Renal pelvis (tissue), 4 donors: ENCODE results near the gene C19orf18. TPM values are rescaled to one million over a fixed set of nuclear protein-coding genes. Genes with fewer than 3 reads are reported as not detected.

Experiments used
- DNase-seq: peaks from one replicate; pipeline ENCODE4 v3.0.0-alpha.2; 2013
- polyA plus RNA-seq, 3 donors: library from polyadenylated mRNA; unstranded; fragments of 120-200 nt; gene quantifications; one replicate each; pipeline ENCODE4 v1.2.1, GENCODE V29; 2013; ENCODE audit not compliant: insufficient read length in 3 of 3

The C19orf18 gene
- polyA plus RNA-seq, 3 donors = 0.97 to 3.0 (median 2.8) TPM

- DNase-seq = no peak
Observed at GRCh38 chr19:57949296-57949695, 25.0 kb downstream of the C19orf18 start.

DNA sequence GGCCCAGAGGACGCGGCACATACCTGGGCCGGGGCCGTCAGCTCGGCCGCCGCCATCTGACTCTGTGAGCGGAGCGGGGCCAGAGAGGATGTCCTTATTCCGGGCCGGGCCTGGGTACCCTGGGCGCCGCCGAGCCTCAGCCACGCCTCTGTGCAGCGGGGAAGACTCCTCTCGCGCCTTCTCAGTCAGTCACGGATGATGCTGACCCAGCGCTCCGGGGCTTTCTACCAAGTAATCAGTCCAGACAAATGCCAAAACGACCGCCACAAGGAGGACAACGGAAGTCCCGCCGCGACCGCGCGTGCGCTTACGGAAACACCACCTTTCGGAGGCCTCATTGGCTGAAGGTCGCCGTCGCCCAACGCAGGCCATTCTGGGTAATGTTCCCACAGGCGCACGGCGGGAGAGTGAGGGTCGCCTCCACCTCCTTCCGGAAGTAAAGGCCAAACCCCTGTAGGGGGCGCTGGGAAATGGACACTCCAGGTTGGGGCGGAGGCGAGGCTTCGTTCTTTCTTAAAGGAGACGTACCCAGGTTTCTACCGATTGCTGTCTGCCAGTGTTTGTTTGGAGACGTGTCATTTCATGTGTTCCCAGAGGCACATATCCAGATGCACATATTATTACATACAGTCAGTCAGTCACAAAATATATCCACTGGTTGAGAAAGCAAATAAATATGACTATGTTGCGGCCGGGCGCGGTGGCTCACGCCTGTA, 26.8 kb downstream of the C19orf18 start, which contains the start of gene ZNF256:
Gene ZNF256 (minus strand): TSS at position 288 of the 716 bp plus-strand sequence. CDS start 232 bp downstream, at position 56.
- peak; percentile 97 for DNase-seq

GRCh38 chr19:57947088-57947418, 27.3 kb downstream of the C19orf18 start:
- no peak for DNase-seq

DNA sequence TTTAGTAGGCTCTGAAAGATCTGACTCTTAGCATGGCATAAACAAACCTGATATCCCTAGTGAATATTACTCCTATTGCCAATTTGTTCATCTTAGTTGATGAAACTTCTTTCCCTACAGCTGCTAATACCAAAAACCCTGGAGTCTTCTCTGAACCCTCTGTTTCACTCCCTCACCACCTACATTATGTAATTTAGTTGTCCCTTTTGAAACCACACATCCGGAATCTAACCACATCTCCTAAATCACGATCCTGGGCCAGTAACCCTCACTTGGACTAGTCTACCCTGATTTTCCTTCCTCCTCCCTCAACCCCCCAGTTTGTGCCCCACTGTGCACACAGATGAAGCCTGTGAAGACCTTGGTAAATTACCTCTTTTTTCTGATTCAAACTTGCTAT, 28.0 kb downstream of the C19orf18 start:
- DNase-seq = no peak

DNA sequence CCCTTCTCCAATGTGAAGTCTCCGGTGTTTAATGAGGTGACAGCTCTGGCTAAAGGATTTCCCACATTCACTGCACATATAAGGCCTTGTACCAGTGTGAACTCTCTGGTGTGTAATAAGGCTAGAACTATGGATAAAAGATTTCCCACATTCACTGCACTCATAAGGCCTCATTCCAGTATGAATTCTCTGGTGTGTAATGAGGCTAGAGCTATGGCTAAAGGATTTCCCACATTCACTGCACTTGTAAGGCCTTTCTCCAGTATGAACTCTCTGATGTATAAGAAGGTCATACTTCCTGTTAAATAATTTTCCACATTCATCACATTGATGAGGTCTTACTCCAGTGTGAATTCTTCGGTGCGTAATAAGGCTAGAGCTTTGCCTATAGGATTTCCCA, 32.7 kb downstream of the C19orf18 start:
- DNase-seq = no peak

DNA sequence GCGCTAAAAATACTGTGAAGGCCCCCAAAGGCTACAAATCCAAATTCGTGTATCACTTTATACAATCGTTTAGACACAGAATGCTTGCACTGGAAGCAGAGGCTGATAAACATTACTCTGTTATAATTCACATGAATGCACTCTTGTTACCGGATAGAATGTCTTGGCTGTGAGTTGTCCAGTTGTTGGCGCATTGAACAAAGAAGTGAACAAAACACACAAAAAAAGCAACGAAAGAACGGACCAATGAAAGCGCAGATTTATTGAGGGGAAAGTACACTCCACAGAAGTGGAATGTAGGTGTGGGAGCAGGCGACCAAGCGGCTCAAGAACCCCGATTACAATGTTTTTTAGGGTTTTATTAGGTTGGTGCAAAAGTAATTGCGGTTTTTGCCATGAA, 38.6 kb downstream of the C19orf18 start:
- no peak for DNase-seq

DNA sequence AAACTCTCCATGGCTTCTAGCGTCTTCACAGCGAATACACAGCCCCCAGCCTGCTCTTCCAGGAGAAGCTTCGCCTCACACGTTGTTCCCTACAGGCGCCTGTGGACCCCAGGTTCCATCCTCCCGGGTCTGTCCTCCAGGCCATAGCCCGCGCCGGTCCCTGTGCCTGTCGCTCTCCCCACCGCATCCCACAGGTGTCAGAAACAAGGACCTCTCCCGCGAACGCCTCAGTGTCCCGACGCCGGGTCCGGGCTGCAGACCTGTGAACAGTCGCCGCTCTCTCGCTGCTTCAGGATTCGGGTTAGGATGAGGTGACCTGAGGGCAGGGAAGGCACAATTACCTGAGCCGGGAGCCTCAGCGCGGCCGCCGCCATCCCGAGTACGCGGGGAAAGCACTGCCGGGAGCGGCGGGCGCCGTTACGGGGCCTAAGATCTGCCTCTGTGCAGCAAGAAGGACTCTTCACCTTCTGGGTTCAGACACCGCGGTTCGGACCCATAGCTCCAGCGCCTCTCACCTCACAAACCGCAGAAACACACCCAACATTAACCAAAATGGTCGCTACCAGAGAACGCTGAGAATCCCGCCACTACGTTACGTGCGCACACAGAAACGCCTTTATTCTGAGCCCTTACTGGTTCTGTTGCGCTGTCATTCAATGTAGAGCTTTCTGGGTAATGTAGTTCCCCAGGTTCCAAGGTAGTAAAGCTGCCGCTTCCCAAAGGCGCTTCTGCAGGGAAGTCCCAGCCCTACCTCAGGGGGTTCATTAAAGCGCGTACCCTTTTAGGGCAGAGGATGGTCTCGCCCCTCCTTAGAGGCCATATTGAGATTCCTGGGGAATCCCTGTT, 39.3 kb downstream of the C19orf18 start, which contains the start of gene ZNF418:
Gene ZNF418 (minus strand): TSS at position 583 of the 846 bp plus-strand sequence. CDS start 1,580 bp downstream, outside the sequence.
- peak; percentile 88 for DNase-seq

DNA sequence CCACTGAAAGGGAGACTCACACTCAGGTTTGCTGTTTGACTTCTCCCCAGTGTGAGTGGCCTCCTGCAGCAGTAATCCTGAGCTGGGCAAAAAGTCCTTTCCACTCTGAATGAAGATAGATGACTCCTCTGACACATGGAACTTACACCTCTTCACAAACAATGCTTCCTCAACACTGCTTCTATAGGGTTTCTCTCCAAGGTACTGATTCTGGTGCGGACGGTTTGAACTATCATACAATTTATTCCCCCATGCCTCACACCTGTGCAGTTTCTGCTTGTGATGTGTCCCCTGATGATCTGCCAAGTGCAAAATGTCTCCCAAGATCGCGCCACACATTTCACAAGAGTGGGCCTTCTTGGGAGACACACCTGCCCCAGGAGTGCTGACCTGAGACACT, 46.7 kb downstream of the C19orf18 start:
- DNase-seq = no peak

DNA sequence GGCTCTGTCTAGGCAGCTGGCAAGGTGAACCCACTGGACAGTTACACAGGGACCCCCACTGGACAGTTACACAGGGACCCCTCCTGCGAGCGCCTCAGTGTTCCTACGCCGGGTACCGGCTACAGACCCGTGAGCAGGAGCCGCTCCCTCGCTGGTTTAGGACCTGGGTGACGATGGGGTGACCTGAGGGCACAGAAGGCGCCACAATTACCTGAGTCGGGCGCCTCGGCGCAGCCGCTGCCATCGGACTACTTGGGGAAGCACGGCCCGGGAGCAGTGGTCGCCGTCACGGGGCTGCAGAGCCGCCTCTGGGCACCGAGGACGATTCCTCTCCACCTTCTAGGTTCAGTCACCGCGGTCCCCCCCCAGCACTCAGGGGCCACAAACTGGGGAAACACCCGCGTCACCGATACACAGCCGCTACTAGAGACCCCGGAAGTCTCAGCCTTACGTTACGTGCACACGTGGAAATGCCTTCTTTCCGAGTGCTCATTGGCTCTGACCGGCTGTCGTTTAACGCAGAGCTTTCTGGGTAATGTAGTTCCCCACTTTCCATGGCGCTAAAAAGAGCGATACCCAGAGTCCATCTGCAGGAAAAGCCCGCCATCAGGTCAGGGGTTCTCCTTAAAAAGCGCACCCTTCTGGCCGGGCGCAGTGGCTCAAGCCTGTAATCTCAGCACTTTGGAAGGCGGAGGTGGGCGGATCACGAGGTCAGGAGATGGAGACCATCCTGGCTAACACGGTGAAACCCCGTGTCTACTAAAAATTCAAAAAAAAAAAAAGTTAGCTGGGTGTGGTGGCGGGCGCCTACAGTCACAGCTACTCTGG, 58.0 kb downstream of the C19orf18 start, which contains the start of gene ZNF417:
Gene ZNF417 (minus strand): TSS at position 425 of the 828 bp plus-strand sequence. CDS start 181 bp downstream, at position 244.
- DNase-seq = peak; percentile 96

DNA sequence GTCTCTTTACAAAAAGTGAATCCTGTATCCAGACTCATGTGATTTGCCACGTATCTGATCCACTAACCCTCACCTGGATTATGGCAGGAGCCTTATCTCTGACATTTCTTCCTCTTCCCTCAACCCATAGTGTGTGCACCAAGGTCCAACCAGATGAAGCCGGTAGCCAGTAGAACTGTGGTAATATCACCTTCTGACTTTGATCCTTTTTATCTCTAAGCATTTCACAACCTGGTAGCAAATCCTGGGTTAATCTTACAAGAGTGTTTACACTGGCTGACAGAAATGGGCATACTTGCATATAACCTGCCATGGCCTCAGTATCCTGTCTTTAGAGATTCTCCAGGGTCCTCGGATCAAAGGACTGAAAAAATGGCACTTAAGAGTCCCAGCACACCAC, 59.8 kb downstream of the C19orf18 start:
- DNase-seq = no peak

Other genes starting within 250 kb of the C19orf18 start
- gene ZNF671, start 246.9 kb downstream of the C19orf18 start, polyA plus RNA-seq = 10 to 100 TPM; 17.3 to 27.2 (median 20.8) TPM
- gene ZNF776, start 227.7 kb downstream of the C19orf18 start, polyA plus RNA-seq = 10 to 100 TPM; 32.9 to 45.5 (median 40.8) TPM
- 10 to 100 TPM; 17.8 to 33.8 (median 30.4) TPM for gene ZNF586, start 204.9 kb downstream of the C19orf18 start, polyA plus RNA-seq
- gene ZNF552, start 159.6 kb downstream of the C19orf18 start, polyA plus RNA-seq = 10 to 100 TPM; 13.1 to 31.5 (median 30.4) TPM
- gene ZNF587B, start 144.2 kb downstream of the C19orf18 start, polyA plus RNA-seq = 10 to 100 TPM; 12.1 to 24.3 (median 18.0) TPM
- gene ZNF587, start 124.7 kb downstream of the C19orf18 start, polyA plus RNA-seq = 10 to 100 TPM; 19.4 to 51.0 (median 49.6) TPM
- 10 to 100 TPM; 50.7 to 97.4 (median 78.8) TPM for gene ZNF814, start 85.5 kb downstream of the C19orf18 start, polyA plus RNA-seq
- 10 to 100 TPM; 19.9 to 41.8 (median 40.1) TPM for gene ZNF417, start 57.9 kb downstream of the C19orf18 start, polyA plus RNA-seq
- 10 to 100 TPM; 20.2 to 40.1 (median 30.0) TPM for gene ZNF418, start 39.1 kb downstream of the C19orf18 start, polyA plus RNA-seq
- gene ZNF256, start 26.8 kb downstream of the C19orf18 start, polyA plus RNA-seq = 10 to 100 TPM in 2 of 3 donors, 1 to 10 TPM in 1; 9.0 to 11.2 (median 11.0) TPM
- 10 to 100 TPM; 27.9 to 32.3 (median 31.5) TPM for gene ZNF606, start 28.3 kb upstream of the C19orf18 start, polyA plus RNA-seq
- 1 to 10 TPM; 6.0 to 8.0 (median 7.8) TPM for gene ZSCAN1, start 59.5 kb upstream of the C19orf18 start, polyA plus RNA-seq
- gene ZNF135, start 84.7 kb upstream of the C19orf18 start, polyA plus RNA-seq = 10 to 100 TPM; 19.9 to 31.6 (median 29.9) TPM
- gene ZSCAN18, start 123.7 kb upstream of the C19orf18 start, polyA plus RNA-seq = 100 to 1,000 TPM; 103 to 124 (median 107) TPM
- 10 to 100 TPM; 21.9 to 23.4 (median 22.0) TPM for gene ZNF329, start 176.3 kb upstream of the C19orf18 start, polyA plus RNA-seq
- gene ZNF274, start 208.5 kb upstream of the C19orf18 start, polyA plus RNA-seq = 10 to 100 TPM; 19.1 to 24.9 (median 23.8) TPM